NCI-H226 (cell line): ENCODE measurements around the gene LMTK3.
"Not testable (repeated sequence)": the region's sequence is repeated elsewhere in the genome, so short reads cannot be mapped to it uniquely, and the experiment has no call there.

ENCODE experiments used
- DNase-seq: peaks from one replicate; pipeline ENCODE4 v3.0.0-alpha.2; 2015

The LMTK3 gene

GRCh38 chr19:48502350-48503018, 9.2 kb downstream of the LMTK3 start:
- DNase-seq = no peak

- DNase-seq = peak; percentile 91
These were observed 9.9 kb downstream of the LMTK3 start for GRCh38 chr19:48501494-48502349.

GRCh38 chr19:48500830-48501493, 10.7 kb downstream of the LMTK3 start:
- DNase-seq = no peak

- DNase-seq = no peak
These were observed 12.1 kb downstream of the LMTK3 start for GRCh38 chr19:48499316-48500090.

GRCh38 chr19:48498595-48499311, 12.9 kb downstream of the LMTK3 start:
- no peak for DNase-seq

GRCh38 chr19:48497728-48498594, 13.7 kb downstream of the LMTK3 start:
- DNase-seq = no peak

GRCh38 chr19:48496959-48497727, 14.5 kb downstream of the LMTK3 start:
- DNase-seq = no peak

GRCh38 chr19:48495396-48495795, 16.2 kb downstream of the LMTK3 start:
- no peak for DNase-seq

GRCh38 chr19:48493718-48494401, 17.8 kb downstream of the LMTK3 start:
- no peak for DNase-seq

GRCh38 chr19:48492925-48493717, 18.5 kb downstream of the LMTK3 start:
- DNase-seq = peak; percentile 89

- no peak for DNase-seq
These were observed 19.9 kb downstream of the LMTK3 start for GRCh38 chr19:48491793-48492123.

- no peak for DNase-seq
These were observed 20.4 kb downstream of the LMTK3 start for GRCh38 chr19:48490981-48491792.

GRCh38 chr19:48489608-48490216, 21.9 kb downstream of the LMTK3 start:
- no peak for DNase-seq

- DNase-seq = not testable (repeated sequence)
These were observed 23.2 kb downstream of the LMTK3 start for GRCh38 chr19:48488478-48488877.

- DNase-seq = peak; percentile 70
These were observed 23.7 kb downstream of the LMTK3 start for GRCh38 chr19:48487948-48488347.

- DNase-seq = no peak
These were observed 24.1 kb downstream of the LMTK3 start for GRCh38 chr19:48487544-48487943.

GRCh38 chr19:48486706-48487105, 24.9 kb downstream of the LMTK3 start:
- DNase-seq = not testable (repeated sequence)
